Peyer's patch (tissue), 4 donors: ENCODE data around the gene KRTAP1-1.

Source experiments
- POLR2A ChIP-seq, 2 donors: fragments of 450-650 bp; IDR thresholded peaks; one replicate each; pipeline ENCODE4 v1.5.1; 2017; ENCODE audit warnings: antibody characterized with exemption in 2 of 2, mild to moderate bottlenecking in 2 of 2, moderate library complexity in 2 of 2
- TF ChIP-seq, protein P1 (sequence below), 6 experiments: fragments of 450-650 bp in 4 of 6; fragments of 200-600 bp in 2 of 6; sonication (generic) in 1 of 6; IDR thresholded peaks; one replicate each; pipeline ENCODE4 v1.5.1; 2017 to 2019; ENCODE audit warnings: antibody characterized with exemption in 6 of 6, mild to moderate bottlenecking in 3 of 6, moderate library complexity in 1 of 6

DNA sequence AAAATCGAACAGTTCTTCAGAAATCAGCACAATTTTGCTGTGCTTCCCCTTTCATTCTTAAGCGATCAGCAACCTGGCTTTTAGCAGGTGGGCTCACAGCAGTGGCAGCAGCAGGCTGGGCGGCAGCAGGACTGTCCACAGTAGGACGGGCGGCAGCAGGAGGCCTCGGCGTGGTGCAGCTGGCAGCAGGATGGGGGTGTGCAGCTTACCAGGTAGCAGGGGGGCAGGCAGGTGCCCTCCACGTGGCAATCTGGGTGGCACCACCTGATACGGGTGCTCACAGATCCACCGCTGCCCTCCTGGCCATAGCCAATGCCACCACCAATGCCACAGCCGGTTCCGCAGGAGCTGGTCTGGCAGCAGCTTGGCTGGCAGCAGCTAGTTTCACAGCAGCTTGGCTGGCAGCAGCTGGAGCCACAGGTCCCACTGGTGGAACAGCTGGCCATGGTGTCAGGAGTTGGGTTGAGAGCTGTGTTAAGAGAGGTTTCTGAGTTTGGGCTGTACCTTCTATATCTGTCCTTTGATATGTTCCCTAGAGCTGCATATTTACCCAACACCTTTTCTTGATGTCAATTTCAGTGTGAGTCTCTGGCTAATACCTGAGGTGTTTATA, 11.5 kb downstream of the KRTAP1-1 start, which contains the start of gene KRTAP1-4:
- TF ChIP-seq, protein P1, sequence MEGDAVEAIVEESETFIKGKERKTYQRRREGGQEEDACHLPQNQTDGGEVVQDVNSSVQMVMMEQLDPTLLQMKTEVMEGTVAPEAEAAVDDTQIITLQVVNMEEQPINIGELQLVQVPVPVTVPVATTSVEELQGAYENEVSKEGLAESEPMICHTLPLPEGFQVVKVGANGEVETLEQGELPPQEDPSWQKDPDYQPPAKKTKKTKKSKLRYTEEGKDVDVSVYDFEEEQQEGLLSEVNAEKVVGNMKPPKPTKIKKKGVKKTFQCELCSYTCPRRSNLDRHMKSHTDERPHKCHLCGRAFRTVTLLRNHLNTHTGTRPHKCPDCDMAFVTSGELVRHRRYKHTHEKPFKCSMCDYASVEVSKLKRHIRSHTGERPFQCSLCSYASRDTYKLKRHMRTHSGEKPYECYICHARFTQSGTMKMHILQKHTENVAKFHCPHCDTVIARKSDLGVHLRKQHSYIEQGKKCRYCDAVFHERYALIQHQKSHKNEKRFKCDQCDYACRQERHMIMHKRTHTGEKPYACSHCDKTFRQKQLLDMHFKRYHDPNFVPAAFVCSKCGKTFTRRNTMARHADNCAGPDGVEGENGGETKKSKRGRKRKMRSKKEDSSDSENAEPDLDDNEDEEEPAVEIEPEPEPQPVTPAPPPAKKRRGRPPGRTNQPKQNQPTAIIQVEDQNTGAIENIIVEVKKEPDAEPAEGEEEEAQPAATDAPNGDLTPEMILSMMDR (IDR thresholded peaks at IDR 0.05) = no peak
- no peak for TF ChIP-seq POLR2A (IDR thresholded peaks at IDR 0.05)
